ENCODE measurements around the gene ALOX15B.

GRCh38 chr17:8041979-8042378 lies 3.1 kb downstream of the ALOX15B start:
- TF ChIP-seq POLR2A (IDR thresholded peaks at IDR 0.05; ENCODE audit: low read length) = no peak
- TF ChIP-seq GATA1 (IDR thresholded peaks at IDR 0.05; ENCODE audit: low read depth, low read length) = no peak

Data from erythroblast (primary cell).